HUES6 (cell line): ENCODE measurements around the gene EBF3.

Experiments
- H3K27ac ChIP-seq: 2 replicates; pipeline ENCODE4 v1.7.0; 2013; ENCODE audit warnings: low read depth, mild to moderate bottlenecking, low read length, inconsistent platforms
- H3K27me3 ChIP-seq: 2 replicates; pipeline ENCODE4 v1.6.1; 2013; ENCODE audit warnings: low read length; ENCODE audit not compliant: control insufficient read depth, insufficient read depth
- H3K36me3 ChIP-seq: 2 replicates; pipeline ENCODE4 v1.6.1; 2013; ENCODE audit warnings: low read length; ENCODE audit not compliant: control insufficient read depth, insufficient read depth
- H3K4me1 ChIP-seq: 2 replicates; pipeline ENCODE4 v1.6.1; 2013; ENCODE audit warnings: low read length; ENCODE audit not compliant: control insufficient read depth, insufficient read depth
- H3K4me3 ChIP-seq: 2 replicates; pipeline ENCODE4 v1.5.1; 2013; ENCODE audit warnings: low read depth, low read length
- H3K9ac ChIP-seq: one replicate; pipeline ENCODE4 v1.6.1; 2013; ENCODE audit warnings: mild to moderate bottlenecking, low read length
- H3K9me3 ChIP-seq: 2 replicates; pipeline ENCODE4 v1.6.1; 2013; ENCODE audit warnings: low read depth, low read length; ENCODE audit not compliant: control insufficient read depth, insufficient read depth

The EBF3 gene

DNA sequence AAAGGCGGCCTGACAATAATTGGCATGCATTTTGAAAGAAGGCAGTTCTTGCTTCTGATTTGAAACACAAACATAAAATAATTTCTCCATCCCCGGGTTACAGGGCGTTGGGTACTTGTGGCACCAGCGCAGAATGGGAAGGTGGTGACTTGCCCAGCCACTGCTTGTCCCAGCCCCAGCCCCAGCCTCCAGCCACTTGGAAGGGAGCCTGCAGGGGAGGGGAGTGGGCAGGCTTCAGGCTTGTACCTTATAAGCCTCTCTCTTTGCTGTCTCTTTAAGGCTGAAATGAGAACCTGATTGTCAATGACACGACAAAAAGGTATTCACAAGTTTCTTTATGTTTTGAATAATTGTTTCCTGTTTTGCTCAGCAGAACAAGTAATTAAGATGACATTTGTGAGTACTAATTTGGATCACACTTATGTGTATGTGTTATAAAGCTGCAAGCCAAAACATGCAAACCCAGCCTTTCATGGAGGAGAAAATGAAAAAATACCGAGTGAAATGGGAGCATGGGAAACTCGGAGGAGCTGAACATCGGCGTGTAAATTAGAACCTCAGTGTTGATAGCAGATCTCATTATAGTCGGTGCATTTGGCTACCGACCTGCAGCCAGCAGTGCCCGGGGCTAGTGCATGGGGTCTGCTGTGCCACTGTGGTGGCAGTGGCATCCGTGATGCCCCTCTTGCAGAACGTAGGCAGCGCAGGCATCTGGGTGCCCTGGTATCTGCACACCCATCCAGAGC lies 129.9 kb downstream of the EBF3 start:
- Histone ChIP-seq H3K36me3 (no peaks in the 10 kb centered on the region), H3K27me3 (no peaks in the 10 kb centered on the region), H3K9me3 (no peaks in the 10 kb centered on the region), H3K9ac (no peak overlapping the region), H3K27ac (no peak overlapping the region), H3K4me3 (no peak overlapping the region), H3K4me1 (no peaks in the 10 kb centered on the region)

GRCh38 chr10:129833468-129833950 lies 130.6 kb downstream of the EBF3 start:
- Histone ChIP-seq H3K27ac (no peak overlapping the region), H3K4me1 (no peaks in the 10 kb centered on the region), H3K9me3 (no peaks in the 10 kb centered on the region), H3K9ac (no peak overlapping the region), H3K4me3 (no peak overlapping the region), H3K27me3 (no peaks in the 10 kb centered on the region), H3K36me3 (no peaks in the 10 kb centered on the region)

DNA sequence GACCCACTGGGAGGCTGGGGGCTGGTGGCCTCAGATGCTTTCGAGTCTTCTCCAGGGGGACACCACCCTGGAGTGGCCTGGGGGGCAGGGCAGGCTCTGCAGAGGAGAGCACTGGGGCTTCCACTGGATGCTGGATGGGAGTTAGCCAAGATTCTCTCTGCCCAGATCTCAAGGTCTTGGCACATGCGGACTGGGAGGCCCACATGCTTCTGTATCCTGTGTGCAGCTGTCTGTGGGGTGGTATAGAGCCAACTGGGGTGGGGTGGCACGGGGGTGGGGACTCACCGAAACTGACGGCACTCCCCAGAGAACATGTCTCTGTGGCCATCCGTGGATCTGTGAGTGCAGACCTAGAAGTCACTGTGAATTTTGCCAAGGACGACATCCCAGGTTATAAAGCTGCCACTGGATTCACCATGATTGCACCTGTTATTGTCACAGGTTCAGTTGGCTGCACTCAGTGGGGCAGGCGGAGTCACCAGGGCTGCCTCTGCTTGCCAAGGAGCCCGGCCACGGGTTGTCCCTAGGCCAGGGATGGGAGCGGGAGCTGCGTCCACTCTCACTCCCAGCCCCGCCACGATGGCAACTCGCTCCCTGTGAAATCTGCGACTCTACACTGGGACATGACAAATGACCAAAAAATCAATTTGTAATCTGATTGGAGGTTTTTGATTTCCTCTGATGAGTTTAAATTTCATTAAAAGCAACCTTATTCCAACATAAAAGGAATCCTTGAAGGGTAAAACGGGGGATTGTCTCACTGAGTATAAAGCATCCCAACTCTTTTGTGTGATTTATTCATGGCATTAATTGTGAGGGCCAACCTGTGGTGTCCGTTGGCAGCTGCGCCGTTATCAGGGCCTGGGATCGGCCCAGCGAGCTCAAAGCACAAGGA lies 131.3 kb downstream of the EBF3 start:
- no peaks in the 10 kb centered on the region for H3K9me3 ChIP-seq
- no peak overlapping the region for H3K9ac ChIP-seq

GRCh38 chr10:129831150-129831549 lies 132.9 kb downstream of the EBF3 start:
- H3K4me1 ChIP-seq = no peaks in the 10 kb centered on the region
- H3K36me3 ChIP-seq = no peaks in the 10 kb centered on the region
- H3K27me3 ChIP-seq = no peaks in the 10 kb centered on the region
- H3K9ac ChIP-seq = no peak overlapping the region
- no peak overlapping the region for H3K4me3 ChIP-seq
- no peaks in the 10 kb centered on the region for H3K9me3 ChIP-seq
- H3K27ac ChIP-seq = no peak overlapping the region

More for the DNA sequence above, 131.3 kb downstream of the EBF3 start:
- H3K36me3 ChIP-seq = no peaks in the 10 kb centered on the region
- H3K27ac ChIP-seq = no peak overlapping the region
- H3K27me3 ChIP-seq = no peaks in the 10 kb centered on the region
- no peak overlapping the region for H3K4me3 ChIP-seq
- H3K4me1 ChIP-seq = no peaks in the 10 kb centered on the region

GRCh38 chr10:129825826-129826225 lies 138.2 kb downstream of the EBF3 start:
- H3K9me3 ChIP-seq = no peaks in the 10 kb centered on the region
- H3K27me3 ChIP-seq = no peaks in the 10 kb centered on the region
- H3K27ac ChIP-seq = no peak overlapping the region

GRCh38 chr10:129825221-129825620 lies 138.9 kb downstream of the EBF3 start:
- Histone ChIP-seq H3K27ac (no peak overlapping the region), H3K27me3 (no peaks in the 10 kb centered on the region), H3K4me1 (no peaks in the 10 kb centered on the region), H3K9ac (no peak overlapping the region), H3K9me3 (no peaks in the 10 kb centered on the region), H3K4me3 (no peak overlapping the region), H3K36me3 (no peaks in the 10 kb centered on the region)

More at GRCh38 chr10:129825826-129826225, 138.2 kb downstream of the EBF3 start:
- Histone ChIP-seq H3K4me1 (no peaks in the 10 kb centered on the region), H3K4me3 (no peak overlapping the region), H3K9ac (no peak overlapping the region), H3K36me3 (no peaks in the 10 kb centered on the region)

GRCh38 chr10:129820451-129820850 lies 143.6 kb downstream of the EBF3 start:
- H3K9me3 ChIP-seq = peaks cover 9% of the 10 kb centered on the region
- H3K9ac ChIP-seq = no peak overlapping the region
- H3K4me1 ChIP-seq = no peaks in the 10 kb centered on the region
- H3K4me3 ChIP-seq = no peak overlapping the region
- H3K27ac ChIP-seq = no peak overlapping the region
- H3K27me3 ChIP-seq = no peaks in the 10 kb centered on the region
- no peaks in the 10 kb centered on the region for H3K36me3 ChIP-seq

GRCh38 chr10:129816656-129817045 lies 147.4 kb downstream of the EBF3 start:
- no peak overlapping the region for H3K9ac ChIP-seq
- no peak overlapping the region for H3K4me3 ChIP-seq
- H3K27ac ChIP-seq = no peak overlapping the region
- no peaks in the 10 kb centered on the region for H3K36me3 ChIP-seq
- no peaks in the 10 kb centered on the region for H3K27me3 ChIP-seq
- H3K9me3 ChIP-seq = peaks cover 9% of the 10 kb centered on the region
- H3K4me1 ChIP-seq = no peaks in the 10 kb centered on the region

- peaks cover 9% of the 10 kb centered on the region for H3K9me3 ChIP-seq
These were observed 148.0 kb downstream of the EBF3 start for GRCh38 chr10:129815898-129816655.

GRCh38 chr10:129814681-129815646 lies 149.1 kb downstream of the EBF3 start:
- H3K9ac ChIP-seq = no peak overlapping the region
- no peaks in the 10 kb centered on the region for H3K27me3 ChIP-seq
- H3K9me3 ChIP-seq = peaks cover 9% of the 10 kb centered on the region
- no peaks in the 10 kb centered on the region for H3K4me1 ChIP-seq
- no peaks in the 10 kb centered on the region for H3K36me3 ChIP-seq
- no peak overlapping the region for H3K4me3 ChIP-seq
- no peak overlapping the region for H3K27ac ChIP-seq

More at GRCh38 chr10:129815898-129816655, 148.0 kb downstream of the EBF3 start:
- H3K4me3 ChIP-seq = no peak overlapping the region
- no peaks in the 10 kb centered on the region for H3K4me1 ChIP-seq
- H3K27me3 ChIP-seq = no peaks in the 10 kb centered on the region
- no peak overlapping the region for H3K27ac ChIP-seq
- no peaks in the 10 kb centered on the region for H3K36me3 ChIP-seq
- no peak overlapping the region for H3K9ac ChIP-seq
